H1 (cell line): ENCODE measurements around the gene FAM193A. TPM values are rescaled to one million over a fixed set of nuclear protein-coding genes. Genes with fewer than 3 reads are reported as not detected.

ENCODE experiments used
- CTCF ChIA-PET: fragments of 300-600 bp; sonication (Branson Sonifier 250); formaldehyde crosslinking; loops from one replicate; lab custom pipeline; 2021; ENCODE audit not compliant: partially characterized antibody; lab: Charles Lee
- POLR2A ChIA-PET: fragments of 300-600 bp; sonication (Branson Sonifier 250); formaldehyde crosslinking; loops from one replicate; lab custom pipeline; 2021; ENCODE audit warnings: inconsistent platforms; ENCODE audit not compliant: partially characterized antibody; lab: Charles Lee
- DNase-seq, 2 experiments: peaks; one replicate each; pipeline versions ENCODE4 v3.0.0 to v3.0.0-alpha.2; 2010 to 2022; ENCODE audit warnings: low spot score in 2 of 2, low read depth in 1 of 2, mixed read lengths in 1 of 2
- FAIRE-seq: peaks from 2 replicates; lab custom pipeline; 2011; peaks lifted over from hg19 to GRCh38; lab: Jason Lieb, UNC
- H2AFZ ChIP-seq: 2 replicates; pipeline ENCODE4 v1.8.1; 2012; ENCODE audit warnings: low read length, inconsistent platforms
- H2AK5ac ChIP-seq: 2 replicates; pipeline ENCODE4 v1.6.1; 2013; ENCODE audit warnings: low read depth, low read length
- H2BK120ac ChIP-seq: replicated peaks from 2 replicates; pipeline ENCODE3; 2013; ENCODE audit warnings: low read depth, low read length, inconsistent platforms
- H2BK12ac ChIP-seq: 2 replicates; pipeline ENCODE4 v1.6.1; 2013; ENCODE audit warnings: low read depth, low read length
- H2BK15ac ChIP-seq: 2 replicates; pipeline ENCODE4 v1.6.1; 2013; ENCODE audit warnings: low read length
- H2BK20ac ChIP-seq: 2 replicates; pipeline ENCODE4 v1.6.1; 2013; ENCODE audit warnings: low read length
- H2BK5ac ChIP-seq: 2 replicates; pipeline ENCODE4 v1.6.1; 2013; ENCODE audit warnings: low read depth, low read length
- H3K14ac ChIP-seq: 2 replicates; pipeline ENCODE4 v1.6.1; 2013; ENCODE audit warnings: inconsistent platforms; ENCODE audit not compliant: insufficient read length
- H3K18ac ChIP-seq: 2 replicates; pipeline ENCODE4 v1.6.1; 2013; ENCODE audit warnings: low read length; ENCODE audit errors: extremely low read depth
- H3K23ac ChIP-seq: 2 replicates; pipeline ENCODE4 v1.6.1; 2013; ENCODE audit warnings: inconsistent platforms; ENCODE audit not compliant: insufficient read length
- H3K23me2 ChIP-seq: 2 replicates; pipeline ENCODE4 v1.6.1; 2013; ENCODE audit warnings: low read depth, low read length
- H3K27ac ChIP-seq: 2 replicates; pipeline ENCODE4 v1.6.1; 2011; ENCODE audit warnings: low read depth, low read length, inconsistent platforms
- H3K27me3 ChIP-seq, 4 experiments: replicated peaks in 1 of 4; 1 replicate in 1 of 4; 2 replicates in 3 of 4; pipeline versions ENCODE4 v1.6.1 to v1.8.1; 2011 to 2013; ENCODE audit warnings: low read length in 3 of 4, mild to moderate bottlenecking in 3 of 4, inconsistent platforms in 2 of 4, mixed read lengths in 2 of 4, moderate library complexity in 1 of 4; ENCODE audit not compliant: control insufficient read depth in 3 of 4, insufficient read depth in 3 of 4; ENCODE audit errors: extremely low read depth in 1 of 4
- H3K36me3 ChIP-seq, 4 experiments: 2 replicates each; pipeline versions ENCODE4 v1.6.1 to v1.8.1; 2011 to 2013; ENCODE audit warnings: mild to moderate bottlenecking in 4 of 4, low read length in 3 of 4, moderate library complexity in 2 of 4, control low read depth in 1 of 4, inconsistent platforms in 1 of 4; ENCODE audit not compliant: insufficient read depth in 4 of 4, control insufficient read depth in 2 of 4
- H3K4ac ChIP-seq: replicated peaks from 2 replicates; pipeline ENCODE3; 2013; ENCODE audit warnings: low read length, low read depth, mixed read lengths, inconsistent platforms; ENCODE audit not compliant: insufficient read length
- H3K4me1 ChIP-seq, 4 experiments: replicated peaks in 1 of 4; 1 replicate in 1 of 4; 2 replicates in 3 of 4; pipeline versions ENCODE4 v1.6.1 to v1.8.1; 2011 to 2013; ENCODE audit warnings: low read length in 3 of 4, inconsistent platforms in 2 of 4, mixed read lengths in 1 of 4; ENCODE audit not compliant: insufficient read depth in 4 of 4, control insufficient read depth in 3 of 4
- H3K4me2 ChIP-seq, 2 experiments: 2 replicates each; pipeline versions ENCODE4 v1.6.1 to v1.8.1; 2011 to 2013; ENCODE audit warnings: low read depth in 2 of 2, low read length in 2 of 2, control low read depth in 1 of 2, inconsistent platforms in 1 of 2, mild to moderate bottlenecking in 1 of 2; ENCODE audit not compliant: insufficient read depth in 1 of 2
- H3K4me3 ChIP-seq, 4 experiments: fragments of 200-600, 300-600 bp in 1 of 4; sonication (generic), shearing (Covaris generic), sonication (Bioruptor Twin) in 1 of 4; 2 replicates each; pipeline versions ENCODE4 v1.5.1 to v1.8.1; 2011 to 2016; ENCODE audit warnings: low read length in 4 of 4, low read depth in 3 of 4, control low read depth in 2 of 4, inconsistent platforms in 2 of 4, mild to moderate bottlenecking in 2 of 4, mixed read lengths in 1 of 4, moderate library complexity in 1 of 4; ENCODE audit not compliant: insufficient read depth in 2 of 4; ENCODE audit errors: extremely low read depth in 1 of 4
- H3K56ac ChIP-seq: replicated peaks from 2 replicates; pipeline ENCODE3; 2013; ENCODE audit warnings: low read depth, mild to moderate bottlenecking, mixed read lengths, low read length, inconsistent platforms; ENCODE audit not compliant: insufficient read length
- H3K79me1 ChIP-seq: 2 replicates; pipeline ENCODE4 v1.6.1; 2013; ENCODE audit warnings: low read depth, low read length, control low read depth
- H3K79me2 ChIP-seq, 2 experiments: 2 replicates each; pipeline versions ENCODE4 v1.6.1 to v1.8.1; 2012 to 2013; ENCODE audit warnings: low read length in 2 of 2, mild to moderate bottlenecking in 2 of 2, inconsistent platforms in 1 of 2; ENCODE audit not compliant: insufficient read depth in 2 of 2, control insufficient read depth in 1 of 2
- H3K9ac ChIP-seq, 4 experiments: replicated peaks in 1 of 4; 1 replicate in 1 of 4; 2 replicates in 3 of 4; pipeline versions ENCODE4 v1.6.1 to v1.8.1; 2011 to 2013; ENCODE audit warnings: low read depth in 3 of 4, low read length in 3 of 4, control low read depth in 2 of 4, mild to moderate bottlenecking in 2 of 4, moderate library complexity in 2 of 4, inconsistent platforms in 1 of 4; ENCODE audit errors: extremely low read depth in 1 of 4
- H3K9me3 ChIP-seq, 2 experiments: 2 replicates each; pipeline versions ENCODE4 v1.6.1 to v1.8.1; 2012 to 2013; ENCODE audit warnings: mild to moderate bottlenecking in 2 of 2, moderate library complexity in 2 of 2, control low read depth in 1 of 2, inconsistent platforms in 1 of 2, low read depth in 1 of 2, low read length in 1 of 2, mixed read lengths in 1 of 2; ENCODE audit not compliant: insufficient read depth in 2 of 2
- H4K20me1 ChIP-seq, 2 experiments: replicated peaks in 1 of 2; 2 replicates each; pipeline versions ENCODE3 to v1.8.1; 2011 to 2013; ENCODE audit warnings: inconsistent platforms in 2 of 2, low read length in 2 of 2, mild to moderate bottlenecking in 1 of 2; ENCODE audit not compliant: insufficient read depth in 2 of 2, control insufficient read depth in 1 of 2
- H4K5ac ChIP-seq: 2 replicates; pipeline ENCODE4 v1.6.1; 2013; ENCODE audit warnings: low read length, low read depth, mixed read lengths, inconsistent platforms; ENCODE audit not compliant: insufficient read length
- H4K8ac ChIP-seq: 2 replicates; pipeline ENCODE4 v1.8.0; 2013; ENCODE audit warnings: mild to moderate bottlenecking, moderate library complexity, low read length, inconsistent platforms; ENCODE audit not compliant: insufficient read depth; ENCODE audit errors: extremely low read depth
- H4K91ac ChIP-seq: replicated peaks from 2 replicates; pipeline ENCODE3; 2013; ENCODE audit warnings: low read length, mixed read lengths, inconsistent platforms; ENCODE audit not compliant: insufficient read length
- EGR1 ChIP-seq: IDR thresholded peaks from 2 replicates; pipeline ENCODE4 v1.6.1; 2011; ENCODE audit warnings: low read depth, low read length, borderline replicate concordance
- SP1 ChIP-seq: IDR thresholded peaks from 2 replicates; pipeline ENCODE4 v1.6.1; 2011; ENCODE audit warnings: low read depth, low read length
- WGBS, 2 experiments: shearing (Covaris generic) in 1 of 2; methylation state at CpG; one replicate each; pipeline versions ENCODE4 v1.1.6 to v1.1.7; 2013 to 2015; ENCODE audit warnings: low lambda C conversion rate in 2 of 2, mixed read lengths in 2 of 2, inconsistent platforms in 1 of 2, low coverage in 1 of 2, missing lambda C conversion rate in 1 of 2; ENCODE audit not compliant: insufficient replicate concordance in 2 of 2, insufficient coverage in 1 of 2, insufficient read length in 1 of 2; ENCODE audit errors: extremely low coverage in 1 of 2, missing lambda C conversion rate in 1 of 2; 5-methylcytosine and 5-hydroxymethylcytosine counted together
- polyA plus RNA-seq, 7 experiments: library from polyadenylated mRNA; depleted of rRNA in 3 of 7; stranded (reverse) in 5 of 7; unstranded in 2 of 7; fragments of >200 nt in 5 of 7; fragments of 200-250 nt in 2 of 7; gene quantifications; 1 replicate in 5 of 7; 2 replicates in 1 of 7; 4 replicates in 1 of 7; pipeline versions ENCODE4 v1.2.1 to v1.2.3, GENCODE V29; 2011 to 2013; ENCODE audit warnings: missing spikeins in 2 of 7, mixed read lengths in 2 of 7
- total RNA-seq: library from RNA; stranded (reverse); fragmentation: NEBNext Ultra II Directional; extraction: Animal tissue kit (Norgen Biotek cat#: 25700); gene quantifications from 2 replicates; pipeline ENCODE4 v1.2.1, GENCODE V29; 2021

Gene FAM193A
- total and polyA plus RNA-seq, 2 of the 8 experiments (the other 6 are each of a cell fraction or from before 2014, with no cell fraction given), result 8.7 to 26.2 TPM

DNA sequence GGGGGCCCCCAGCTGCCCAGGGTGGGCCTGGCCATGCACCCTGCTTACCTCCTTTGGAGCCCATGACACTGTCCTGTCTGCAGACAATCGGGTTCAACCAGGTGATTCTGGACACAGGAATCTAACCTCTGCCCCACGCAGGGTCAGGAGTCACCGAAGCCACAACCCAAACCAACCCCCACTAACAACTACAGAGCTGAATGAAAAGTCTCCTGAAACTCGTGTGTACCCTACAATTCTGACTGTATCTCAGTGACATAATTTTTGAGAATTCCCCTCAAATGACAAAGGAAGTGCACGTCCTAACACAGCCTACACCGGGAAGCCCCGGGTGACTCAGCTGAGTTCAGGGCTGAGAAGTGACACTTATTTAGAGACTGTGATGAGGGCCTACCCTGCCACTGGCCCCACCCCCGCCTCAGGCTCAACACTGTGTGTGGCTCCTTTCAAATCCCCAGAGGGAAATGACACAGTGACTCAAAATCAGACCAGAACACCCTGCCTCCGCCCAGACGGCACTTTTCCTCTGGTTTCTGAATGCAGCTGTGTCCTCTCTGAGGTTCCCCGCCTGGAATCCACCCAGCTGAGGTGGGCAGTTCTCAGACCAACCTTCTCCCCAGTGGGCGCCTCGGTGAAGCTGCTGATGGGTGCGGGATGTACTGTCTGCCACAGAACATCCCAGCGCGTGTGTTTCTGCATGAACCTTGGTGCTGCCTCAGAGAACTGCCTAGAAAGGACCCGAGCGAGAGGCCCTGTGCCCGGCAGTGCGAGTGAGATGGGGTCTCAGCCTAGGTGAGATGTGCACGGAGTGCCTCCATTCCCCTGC is 209.7 kb downstream of the FAM193A start:
- Histone ChIP-seq H2AFZ (no peak overlapping the region), H4K8ac (no peak overlapping the region), H3K18ac (no peak overlapping the region), H3K14ac (no peak overlapping the region), H2BK120ac (no peak overlapping the region), H2BK15ac (no peak overlapping the region), H3K4me2 (no peak overlapping the region), H3K27ac (no peak overlapping the region), H2BK12ac (no peak overlapping the region), H2BK5ac (no peak overlapping the region), H3K9ac (no peak overlapping the region), H4K20me1 (peaks cover 3 to 8% of the 10 kb centered on the region in 2 experiments), H3K27me3 (no peaks in the 10 kb centered on the region; a peak in 1 of 7 replicates), H3K79me1 (peaks cover 9% of the 10 kb centered on the region; the same call in 1 of the 2 replicates), H4K5ac (no peak overlapping the region), H2BK20ac (no peak overlapping the region), H2AK5ac (no peak overlapping the region), H3K23ac (no peak overlapping the region), H3K23me2 (0 out of 2 replicates have a peak, but pooled peaks cover 1% of the 10 kb centered on the region), H3K4ac (no peak overlapping the region), H3K4me1 (no peaks in the 10 kb centered on the region; a peak in 1 of 7 replicates), H3K9me3 (no peaks in the 10 kb centered on the region), H4K91ac (no peak overlapping the region), H3K79me2 (peaks cover 0 to 12% of the 10 kb centered on the region in 2 experiments; a peak in 1 of 4 replicates), H3K36me3 (peaks cover 8 to 34% (median 24%) of the 10 kb centered on the region in 4 experiments; a peak in 6 of 8 replicates), H3K4me3 (no peak overlapping the region), H3K56ac (no peak overlapping the region)
- ChIA-PET POLR2A (interaction anchor here (0.6 kb wide), 1 partner anchor 13 kb away, joined by 3 read pairs; no protein-coding TSS in a partner anchor), CTCF (interaction anchor here (0.5 to 2.0 kb wide), 5 partner anchors 9 to 120 kb away, joined by 3 to 7 read pairs (median 3); no protein-coding TSS in a partner anchor)
- FAIRE-seq (no peak), DNase-seq (no peak)
- 84% methylated on average over 20 of the region's 21 CpGs; no CpG with 5 or more reads in 1 of the 2 experiments for WGBS, 2 experiments
- TF ChIP-seq SP1 (no peak), EGR1 (no peak)
